Endometrial microvascular endothelial cells (primary cell): ENCODE measurements around the gene EVC. TPM values are rescaled to one million over a fixed set of nuclear protein-coding genes. Genes with fewer than 3 reads are reported as not detected.

Experiments used
- in situ Hi-C: cut with HindIII; loops from 2 replicates; pipeline ENCODE4 v1.10.0; 2017; ENCODE audit warnings: low sequenced_read_pairs, low pct_unique_long_range_greater_than_20kb; ENCODE audit errors: inconsistent ontology term
- total RNA-seq: library from RNA; depleted of rRNA; stranded (reverse); fragments of >200 nt; gene quantifications from one replicate; pipeline ENCODE4 v1.2.3, GENCODE V29; 2015; ENCODE audit errors: inconsistent ontology term

The EVC gene
- total RNA-seq, 1 donor from 2014 or later: 8.7 TPM

- in situ Hi-C loops: no loop called here
These were observed 63.5 kb downstream of the EVC start for GRCh38 chr4:5774416-5775036.

- in situ Hi-C loops: no loop called here
These were observed 65.5 kb downstream of the EVC start for GRCh38 chr4:5776510-5776909.

GRCh38 chr4:5780831-5781480 is 70.0 kb downstream of the EVC start:
- in situ Hi-C loops: no loop called here

DNA sequence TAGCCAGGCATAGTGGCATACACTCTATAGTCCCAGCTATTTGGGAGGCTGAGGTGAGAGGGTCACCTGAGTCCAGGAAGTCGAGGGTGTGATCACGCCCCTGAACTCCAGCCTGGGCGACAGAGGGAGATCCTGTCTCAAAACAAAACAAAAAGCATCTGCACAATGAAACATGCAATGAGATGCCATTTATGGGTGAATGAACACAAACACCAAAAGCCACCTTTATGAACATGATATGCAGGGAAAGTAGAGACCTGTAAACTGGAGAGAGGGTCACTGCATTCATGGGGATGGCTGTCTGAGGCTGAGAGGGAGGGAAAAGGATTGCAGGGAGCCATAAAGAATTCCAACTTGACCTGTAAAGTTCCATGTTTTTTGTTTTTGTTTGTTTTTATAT is 70.7 kb downstream of the EVC start:
- in situ Hi-C loops: no loop called here

DNA sequence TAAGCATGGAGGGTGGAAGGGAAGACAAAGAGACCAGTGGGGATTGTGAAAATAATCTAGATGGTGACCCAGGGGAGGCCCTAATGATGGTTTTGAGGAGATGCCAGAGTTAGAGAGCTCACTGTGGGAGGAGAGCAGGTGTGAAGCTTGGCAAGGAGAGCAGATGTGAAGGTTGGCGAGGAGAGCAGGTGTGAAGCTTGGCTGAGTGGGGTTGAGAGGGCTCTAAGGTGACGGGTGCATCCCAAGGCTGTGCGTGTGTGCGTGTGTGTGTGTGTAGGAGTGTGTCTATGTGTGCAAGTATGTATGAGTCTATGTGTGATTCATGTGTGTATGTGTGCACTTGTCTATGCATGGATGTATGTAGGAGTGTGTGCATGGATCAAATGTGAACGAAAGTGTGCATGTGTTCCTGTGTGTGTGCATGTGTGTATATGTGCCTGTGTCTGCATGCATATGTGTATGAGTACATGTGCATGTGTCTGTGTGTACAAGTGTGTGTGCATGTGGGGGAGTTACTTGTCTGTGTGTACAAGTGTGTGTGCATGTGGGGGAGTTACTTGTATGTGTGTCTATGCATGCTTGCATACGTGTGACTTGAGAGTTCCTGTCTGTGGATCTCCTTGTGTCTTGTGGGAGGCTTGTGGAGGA is 72.0 kb downstream of the EVC start:
- in situ Hi-C loops: no loop called here

GRCh38 chr4:5783486-5783885 is 72.5 kb downstream of the EVC start:
- in situ Hi-C loops: no loop called here

GRCh38 chr4:5784021-5784420 is 73.0 kb downstream of the EVC start:
- in situ Hi-C loops: no loop called here

- in situ Hi-C loops: no loop called here
These were observed 74.1 kb downstream of the EVC start for GRCh38 chr4:5784960-5785611.

- in situ Hi-C loops: no loop called here
These were observed 75.0 kb downstream of the EVC start for GRCh38 chr4:5785806-5786680.

GRCh38 chr4:5787311-5787710 is 76.3 kb downstream of the EVC start:
- in situ Hi-C loops: no loop called here

- in situ Hi-C loops: no loop called here
These were observed 77.1 kb downstream of the EVC start for GRCh38 chr4:5788144-5788543.

- in situ Hi-C loops: no loop called here
These were observed 78.1 kb downstream of the EVC start for GRCh38 chr4:5789141-5789540.

- in situ Hi-C loops: no loop called here
These were observed 79.5 kb downstream of the EVC start for GRCh38 chr4:5790546-5790857.

DNA sequence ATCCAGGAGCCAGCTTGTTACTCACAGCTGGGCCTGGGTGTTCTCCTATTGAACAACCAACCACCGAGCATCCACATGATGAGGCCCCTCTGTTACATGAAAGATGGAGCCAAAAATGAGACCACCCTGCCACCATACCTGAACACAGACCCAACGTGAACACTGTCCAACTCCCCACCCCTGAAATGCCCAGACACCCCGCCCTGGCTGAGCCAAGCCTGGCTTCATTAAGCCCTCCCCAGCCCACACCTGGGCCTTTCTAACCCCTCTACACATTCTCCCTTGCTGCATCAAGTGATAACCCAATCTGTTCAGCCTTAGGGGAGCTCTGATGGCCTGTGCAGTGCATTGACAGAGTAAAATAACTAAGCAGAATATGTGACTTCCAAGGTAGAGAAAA is 80.7 kb downstream of the EVC start:
- in situ Hi-C loops: no loop called here

DNA sequence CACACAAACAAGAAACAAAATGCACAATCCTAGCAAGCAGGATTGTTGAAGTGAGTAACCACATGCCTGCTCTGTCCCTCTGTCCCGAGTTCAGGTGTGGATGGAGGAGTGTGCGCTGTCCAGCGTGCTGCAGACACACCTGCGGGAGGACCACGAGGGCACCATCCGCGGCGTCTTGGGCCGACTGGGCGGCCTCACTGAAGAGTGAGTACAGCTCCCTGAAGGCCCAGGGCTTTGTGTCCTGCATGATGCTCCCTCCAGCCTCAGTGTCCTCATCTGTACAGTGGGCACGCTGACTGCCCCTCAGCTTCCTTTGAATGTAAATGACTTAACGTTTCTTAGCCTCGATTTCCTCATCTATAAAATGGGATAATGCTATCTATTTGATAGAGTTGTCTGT is 82.5 kb downstream of the EVC start:
- in situ Hi-C loops: no loop called here

DNA sequence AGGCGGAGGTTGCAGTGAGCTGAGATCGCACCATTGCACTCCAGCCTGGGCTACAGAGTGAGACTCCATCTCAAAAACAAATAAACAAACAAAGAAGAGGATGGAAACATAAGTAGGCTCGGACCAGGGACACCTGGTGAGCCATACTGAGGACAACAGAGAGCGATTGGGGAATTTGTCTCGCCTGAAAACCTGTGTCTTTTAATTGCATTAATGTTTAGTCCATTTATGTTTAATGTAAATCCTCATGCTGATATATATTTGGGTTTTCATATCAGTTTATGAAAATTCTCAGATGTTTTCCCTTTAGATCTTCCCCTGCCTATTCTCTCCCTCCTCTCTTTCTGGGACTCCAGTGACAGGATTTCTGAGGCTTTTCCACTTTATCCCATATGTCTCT is 84.6 kb downstream of the EVC start:
- in situ Hi-C loops: no loop called here

- in situ Hi-C loops: no loop called here
These were observed 86.0 kb downstream of the EVC start for GRCh38 chr4:5796976-5797375.

GRCh38 chr4:5797866-5798265 is 86.9 kb downstream of the EVC start:
- in situ Hi-C loops: no loop called here

DNA sequence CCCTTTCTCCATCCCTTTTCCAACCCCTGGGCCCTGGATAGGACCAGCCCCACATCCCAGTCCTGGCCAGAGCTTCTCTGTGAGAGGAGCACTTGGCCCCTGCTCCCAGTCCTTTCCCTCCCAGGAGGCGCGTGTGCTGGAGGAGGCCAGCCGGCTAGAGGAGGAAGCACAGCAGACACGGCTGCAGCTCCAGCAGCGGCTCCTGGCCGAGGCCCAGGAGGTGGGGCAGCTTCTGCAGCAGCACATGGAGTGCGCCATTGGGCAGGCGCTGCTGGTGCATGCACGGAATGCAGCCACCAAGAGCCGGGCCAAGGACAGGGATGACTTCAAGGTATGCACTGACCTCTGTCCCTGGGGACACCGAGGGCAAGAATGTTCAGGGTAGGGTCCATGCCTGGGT is 87.5 kb downstream of the EVC start:
- in situ Hi-C loops: no loop called here
